ENCODE measurements around the gene TNFRSF12A. TPM values are rescaled to one million over a fixed set of nuclear protein-coding genes. Genes with fewer than 3 reads are reported as not detected.

The TNFRSF12A gene
- total and polyA plus RNA-seq, 2 of the 13 experiments (the other 11 are each of a cell fraction or from before 2014, with no cell fraction given), result 61.9 to 66.0 TPM

DNA sequence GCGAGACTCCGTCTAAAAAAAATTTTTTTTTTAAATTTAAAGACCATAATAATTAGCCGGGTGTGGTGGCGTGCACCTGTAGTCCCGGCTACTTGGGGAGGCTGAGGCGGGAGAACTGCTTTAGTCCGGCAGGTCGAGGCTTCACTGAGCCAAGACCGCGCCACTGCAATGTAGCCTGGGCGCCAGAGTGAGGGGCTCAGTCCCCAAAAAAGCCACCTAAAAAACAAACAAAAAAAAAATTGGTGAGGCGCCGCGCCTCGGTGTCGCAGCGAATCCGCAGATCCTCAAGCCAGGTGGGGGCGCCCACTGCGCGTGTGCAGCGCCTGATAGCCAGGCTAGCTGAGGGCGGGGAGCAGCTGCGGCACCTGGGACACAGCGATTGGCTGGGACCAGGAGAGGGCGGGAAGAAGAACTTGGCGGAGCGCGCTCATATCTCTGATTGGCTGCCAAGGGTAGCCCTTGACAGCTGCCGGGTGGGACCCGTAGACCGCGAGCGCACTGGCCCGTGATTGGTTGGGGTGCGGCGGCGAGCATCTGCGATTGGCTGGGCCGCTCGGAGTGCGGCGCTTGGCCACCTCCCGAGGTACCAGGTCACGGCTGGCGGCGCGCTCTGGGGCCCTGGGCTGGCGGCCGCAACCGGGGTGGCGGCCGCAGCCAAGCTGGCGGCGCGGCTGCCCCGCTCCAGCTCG lies 16.4 kb upstream of the TNFRSF12A start:
- 14% methylated on average over 35 of the region's 58 CpGs for WGBS (ENCODE audit: low lambda C conversion rate)
- Histone ChIP-seq H3K79me2 (ENCODE audit: insufficient read depth, low read length) (no peaks in the 10 kb centered on the region), H3K4me2 (ENCODE audit: low read depth, low read length) (no peak overlapping the region; the same call in 1 of the 2 replicates), H3K36me3 (replicated peaks in 1 of 2; ENCODE audit: control insufficient read depth in 1 of 2, insufficient read depth in 2 of 2, low read length in 2 of 2) (no peaks in the 10 kb centered on the region), H3K4me1 (ENCODE audit: insufficient read depth, low read length) (peaks cover 49% of the 10 kb centered on the region), H3K9ac (ENCODE audit: insufficient read depth, low read depth, low read length) (no peak overlapping the region), H2AFZ (ENCODE audit: low read length) (no peak overlapping the region), H3K9me3 (ENCODE audit: low read length) (no peaks in the 10 kb centered on the region), H4K20me1 (ENCODE audit: insufficient read depth, low read length) (no peaks in the 10 kb centered on the region), H3K4me3 (replicated peaks in 1 of 3; ENCODE audit: insufficient read depth in 1 of 3, low read depth in 2 of 3, low read length in 3 of 3) (peak overlapping the region in 2 of 3 experiments; percentile 27 to 46; a peak in 2 of 6 replicates), H3K27ac (ENCODE audit: extremely low read length, insufficient read depth, low read length) (no peak overlapping the region), H3K27me3 (ENCODE audit: control insufficient read depth in 1 of 2, insufficient read depth in 2 of 2, low read length in 2 of 2) (no peaks in the 10 kb centered on the region)
- intact Hi-C loops (cut with micrococcal nuclease; ENCODE audit: unreplicated experiment), result loop anchor here (1.0 kb wide), 1 partner anchor 21 kb away; the partner anchor contains the start of gene THOC6
- peak; percentile 91 for ATAC-seq
- FAIRE-seq, result peak; percentile 76
- no TSS peak for BruUV-seq (replicated peaks)
- in situ Hi-C loops (cut with HindIII; ENCODE audit: extremely low pct_ligation_motif_present, low pct_unique_long_range_greater_than_20kb), result no loop called here
- CTCF ChIA-PET (ENCODE audit: low intra/inter-chr PET ratio, low total read pairs), result interaction anchor here (0.8 to 1.7 kb wide), 3 partner anchors 17 to 28 kb away, joined by 3 to 11 read pairs (median 4); no protein-coding TSS in a partner anchor
- DNase-seq (ENCODE audit: low spot score), result peak; percentile 97
- POLR2A ChIA-PET, result interaction anchor here (0.7 to 14.2 kb wide), 7 partner anchors 9 to 98 kb away, joined by 3 to 750 read pairs (median 5); partner anchors contain the start of genes CLDN6, CLDN9, HCFC1R1 and IL32
- TF ChIP-seq NFKBIZ (CRISPR knock-in tag; IDR thresholded peaks at IDR 0.05), result 0 out of 2 replicates have a peak, but pooled peaks have one; percentile 19
- no peak; the same call in 1 of the 2 replicates for TF ChIP-seq ZSCAN21 (CRISPR knock-in tag; IDR thresholded peaks at IDR 0.05; ENCODE audit: borderline replicate concordance)
- 0 out of 2 replicates have a peak, but pooled peaks have one; percentile 61 for TF ChIP-seq MIER3 (CRISPR knock-in tag; IDR thresholded peaks at IDR 0.05; ENCODE audit: borderline replicate concordance)
- TF ChIP-seq HOMEZ (CRISPR knock-in tag; IDR thresholded peaks at IDR 0.05; ENCODE audit: low read depth), result 0 out of 2 replicates have a peak, but pooled peaks have one; percentile 26
- peak; percentile 76; the same call in 1 of the 2 replicates for TF ChIP-seq SIN3A (IDR thresholded peaks at IDR 0.05; ENCODE audit: borderline replicate concordance, low read depth, low read length)
- TF ChIP-seq RBM39 (IDR thresholded peaks at IDR 0.05; ENCODE audit: low read depth, low read length, poor library complexity, severe bottlenecking), result peak; percentile 51
- no peak for TF ChIP-seq ZNF781 (CRISPR knock-in tag; IDR thresholded peaks at IDR 0.05; ENCODE audit: borderline replicate concordance, not compliant biosample characterization)
- no peak for TF ChIP-seq NAIF1 (CRISPR knock-in tag; IDR thresholded peaks at IDR 0.05; ENCODE audit: borderline replicate concordance)
- TF ChIP-seq RFXANK (CRISPR knock-in tag; IDR thresholded peaks at IDR 0.05), result peak; percentile 67; the same call in 1 of the 2 replicates
- peak; percentile 56; the same call in 1 of the 2 replicates for TF ChIP-seq RXRB (CRISPR knock-in tag; IDR thresholded peaks at IDR 0.05; ENCODE audit: borderline replicate concordance)
- peak; percentile 43 for TF ChIP-seq SKI (IDR thresholded peaks at IDR 0.05; ENCODE audit: partially characterized antibody)
- peak; percentile 69; the same call in 1 of the 2 replicates for TF ChIP-seq KLF12 (CRISPR knock-in tag; IDR thresholded peaks at IDR 0.05; ENCODE audit: borderline replicate concordance)
- TF ChIP-seq NCOA5 (CRISPR knock-in tag; IDR thresholded peaks at IDR 0.05), result no peak
- TF ChIP-seq ZNF580 (CRISPR knock-in tag; IDR thresholded peaks at IDR 0.05; ENCODE audit: borderline replicate concordance, low read depth), result peak; percentile 76; the same call in 1 of the 2 replicates
- peak; percentile 50; the same call in 1 of the 2 replicates for TF ChIP-seq PITX1 (CRISPR knock-in tag; IDR thresholded peaks at IDR 0.05)
- no peak for TF ChIP-seq LCORL (IDR thresholded peaks at IDR 0.05)
- TF ChIP-seq LCORL (CRISPR knock-in tag; IDR thresholded peaks at IDR 0.05), result peak; percentile 64; the same call in 1 of the 2 replicates
- TF ChIP-seq PHF20 (CRISPR knock-in tag; IDR thresholded peaks at IDR 0.05), result no peak
- no peak for TF ChIP-seq SOX6 (IDR thresholded peaks at IDR 0.05)
- peak; percentile 41; the same call in 1 of the 2 replicates for TF ChIP-seq SOX6 (CRISPR knock-in tag; IDR thresholded peaks at IDR 0.05)
- no peak for TF ChIP-seq HNRNPH1 (optimal IDR thresholded peaks at IDR 0.05; ENCODE audit: low read depth, low read length)

All from HepG2 (cell line).